GM10266 (cell line): ENCODE results near the gene METTL25.

Experiments
- DNase-seq: peaks from one replicate; pipeline ENCODE4 v3.0.0; 2012; ENCODE audit errors: extremely low spot score
- CTCF ChIP-seq: IDR thresholded peaks from 2 replicates; pipeline ENCODE4 v1.5.1; 2012; ENCODE audit warnings: mild to moderate bottlenecking, low read depth; ENCODE audit not compliant: control insufficient read depth, insufficient read depth; ENCODE audit errors: missing control alignments

METTL25 gene

GRCh38 chr12:82437744-82438143 lies 79.4 kb downstream of the METTL25 start:
- TF ChIP-seq CTCF = no peak
- DNase-seq = peak; percentile 2

GRCh38 chr12:82438356-82438755 lies 80.0 kb downstream of the METTL25 start:
- peak; percentile 16 for DNase-seq
- no peak for TF ChIP-seq CTCF

GRCh38 chr12:82440885-82441284 lies 82.6 kb downstream of the METTL25 start:
- no peak for DNase-seq
- no peak for TF ChIP-seq CTCF

- no peak for TF ChIP-seq CTCF
- no peak for DNase-seq
Observed at GRCh38 chr12:82448911-82449578, 90.7 kb downstream of the METTL25 start.

GRCh38 chr12:82456633-82457032 lies 98.3 kb downstream of the METTL25 start:
- no peak for DNase-seq
- TF ChIP-seq CTCF = no peak

GRCh38 chr12:82458101-82458500 lies 99.8 kb downstream of the METTL25 start:
- TF ChIP-seq CTCF = no peak
- no peak for DNase-seq

GRCh38 chr12:82461393-82461792 lies 103.1 kb downstream of the METTL25 start:
- DNase-seq = no peak

More at GRCh38 chr12:82461393-82461792, 103.1 kb downstream of the METTL25 start:
- TF ChIP-seq CTCF = no peak
